WTC11 (cell line): ENCODE measurements around the gene ROBO2. TPM values are rescaled to one million over a fixed set of nuclear protein-coding genes. Genes with fewer than 3 reads are reported as not detected.

Experiments used
- ATAC-seq: fragments of 200-7000 bp; cut with Tn5 transposase; 2 replicates; pipeline ENCODE4 v1.10.0; 2021; ENCODE audit warnings: mild to moderate bottlenecking, moderate library complexity
- CTCF ChIA-PET: fragments of 300-600 bp; sonication (Branson Sonifier 250); formaldehyde crosslinking; loops from one replicate; lab custom pipeline; 2021; ENCODE audit warnings: antibody characterized with exemption; lab: Charles Lee
- POLR2A ChIA-PET: fragments of 350-600 bp; sonication (Branson Sonifier 250); formaldehyde crosslinking; loops from one replicate; lab custom pipeline; 2021; ENCODE audit warnings: antibody characterized with exemption; lab: Charles Lee
- DNase-seq: peaks from one replicate; pipeline ENCODE4 v3.0.0; 2021; ENCODE audit warnings: low spot score
- H3K27ac Mint-ChIP-seq: 2 replicates; pipeline ENCODE4 v1.8.0; 2021; ENCODE audit warnings: mixed read lengths
- H3K27me3 Mint-ChIP-seq: 2 replicates; pipeline ENCODE4 v1.8.0; 2021; ENCODE audit warnings: low read depth, mild to moderate bottlenecking, moderate library complexity, mixed read lengths
- H3K36me3 Mint-ChIP-seq: 2 replicates; pipeline ENCODE4 v1.8.0; 2021; ENCODE audit warnings: mixed read lengths
- H3K4me1 Mint-ChIP-seq: 2 replicates; pipeline ENCODE4 v1.8.0; 2022; ENCODE audit warnings: mixed read lengths
- H3K4me3 Mint-ChIP-seq: 2 replicates; pipeline ENCODE4 v1.8.0; 2021; ENCODE audit warnings: mild to moderate bottlenecking, moderate library complexity, mixed read lengths
- H3K9me3 Mint-ChIP-seq: 2 replicates; pipeline ENCODE4 v1.8.0; 2021; ENCODE audit warnings: mixed read lengths
- EMX1 ChIP-seq: fragments of 250-450 bp; sonication (Bioruptor Pico); IDR thresholded peaks from 2 replicates; pipeline ENCODE4 v1.8.0; 2021; ENCODE audit warnings: mild to moderate bottlenecking
- FOXJ3 ChIP-seq: sonication (generic); formaldehyde crosslinking; IDR thresholded peaks from 2 replicates; pipeline ENCODE4 v1.9.0; 2021; ENCODE audit warnings: missing genetic modification reagents, mild to moderate bottlenecking, borderline replicate concordance
- FOXP1 ChIP-seq: sonication (generic); formaldehyde crosslinking; IDR thresholded peaks from 2 replicates; pipeline ENCODE4 v1.8.0; 2022; ENCODE audit warnings: missing genetic modification reagents, mild to moderate bottlenecking, moderate library complexity, borderline replicate concordance
- GRHL2 ChIP-seq: fragments of 250-450 bp; sonication (Bioruptor Pico); IDR thresholded peaks from 2 replicates; pipeline ENCODE4 v1.8.0; 2022; ENCODE audit warnings: mild to moderate bottlenecking, moderate library complexity; ENCODE audit not compliant: insufficient replicate concordance, severe bottlenecking
- JAZF1 ChIP-seq: fragments of 250-450 bp; sonication (Bioruptor Pico); IDR thresholded peaks from 2 replicates; pipeline ENCODE4 v1.9.0; 2021; ENCODE audit warnings: moderate library complexity, mild to moderate bottlenecking, inconsistent platforms
- NR2C2 ChIP-seq: sonication (generic); formaldehyde crosslinking; IDR thresholded peaks from 2 replicates; pipeline ENCODE4 v1.8.0; 2022; ENCODE audit warnings: mild to moderate bottlenecking, missing genetic modification reagents
- SMAD3 ChIP-seq: sonication (generic); formaldehyde crosslinking; IDR thresholded peaks from 2 replicates; pipeline ENCODE4 v1.8.0; 2022; ENCODE audit warnings: missing genetic modification reagents, mild to moderate bottlenecking, borderline replicate concordance
- SMAD4 ChIP-seq: sonication (generic); formaldehyde crosslinking; IDR thresholded peaks from 2 replicates; pipeline ENCODE4 v1.8.0; 2022; ENCODE audit warnings: mild to moderate bottlenecking, missing genetic modification reagents
- SP1 ChIP-seq: sonication (generic); formaldehyde crosslinking; conservative IDR thresholded peaks from 2 replicates; pipeline ENCODE4 v1.8.1; 2022; ENCODE audit warnings: missing genetic modification reagents
- ZNF232 ChIP-seq: sonication (generic); formaldehyde crosslinking; IDR thresholded peaks from 2 replicates; pipeline ENCODE4 v1.8.0; 2022; ENCODE audit warnings: mild to moderate bottlenecking, missing genetic modification reagents
- ZNF317 ChIP-seq: sonication (generic); formaldehyde crosslinking; IDR thresholded peaks from 2 replicates; pipeline ENCODE4 v1.8.1; 2023; ENCODE audit warnings: low read depth, mild to moderate bottlenecking, moderate library complexity, missing genetic modification reagents, borderline replicate concordance
- ZNF671 ChIP-seq: fragments of 250-450 bp; sonication (Bioruptor Pico); IDR thresholded peaks from 2 replicates; pipeline ENCODE4 v1.8.0; 2021; ENCODE audit warnings: mild to moderate bottlenecking
- total RNA-seq: library from RNA; stranded (reverse); gene quantifications from 3 replicates; pipeline ENCODE4 v1.2.3, GENCODE V29; 2021
- TF ChIP-seq, protein P1 (sequence below): sonication (generic); formaldehyde crosslinking; IDR thresholded peaks from 2 replicates; pipeline ENCODE4 v1.8.1; 2023; ENCODE audit warnings: mild to moderate bottlenecking, missing genetic modification reagents
- TF ChIP-seq, protein P2 (sequence below): fragments of 250-450 bp; sonication (Bioruptor Pico); conservative IDR thresholded peaks from 2 replicates; pipeline ENCODE4 v1.9.0; 2021; ENCODE audit warnings: mild to moderate bottlenecking
- TF ChIP-seq, protein P3 (sequence below): fragments of 250-450 bp; sonication (Bioruptor Pico); IDR thresholded peaks from 2 replicates; pipeline ENCODE4 v2.1.2; 2022; ENCODE audit warnings: mild to moderate bottlenecking, moderate library complexity
- TF ChIP-seq, protein P4 (sequence below): sonication (generic); formaldehyde crosslinking; IDR thresholded peaks from 2 replicates; pipeline ENCODE4 v1.8.1; 2022; ENCODE audit warnings: mild to moderate bottlenecking, moderate library complexity, missing genetic modification reagents
- TF ChIP-seq, protein P5 (sequence below): sonication (generic); formaldehyde crosslinking; IDR thresholded peaks from 2 replicates; pipeline ENCODE4 v1.8.0; 2022; ENCODE audit warnings: missing genetic modification reagents
- TF ChIP-seq, protein P6 (sequence below): sonication (generic); formaldehyde crosslinking; IDR thresholded peaks from 2 replicates; pipeline ENCODE4 v1.8.1; 2022; ENCODE audit warnings: mild to moderate bottlenecking, missing genetic modification reagents, moderate library complexity, borderline replicate concordance

Gene ROBO2
- total RNA-seq, 1 experiment from 2014 or later: 11.7 TPM

DNA sequence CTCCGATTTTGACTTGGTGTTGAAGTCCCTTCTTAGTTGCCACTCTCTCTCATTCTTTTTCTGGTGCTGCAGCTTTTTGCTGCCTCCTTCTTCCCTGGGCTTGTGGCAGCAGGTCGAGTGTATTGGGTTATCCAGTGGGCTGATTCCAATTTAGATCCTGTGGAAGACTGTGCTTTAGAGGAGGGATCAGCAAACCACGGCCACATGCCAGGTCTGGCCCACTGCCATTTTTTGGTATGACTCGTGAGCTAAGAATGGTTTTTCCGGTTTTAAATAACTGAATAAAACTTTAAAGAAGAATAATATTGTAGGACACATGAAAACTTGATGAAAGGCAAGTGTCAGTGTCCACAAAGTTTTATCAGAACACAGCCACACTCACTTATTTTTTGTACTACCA lies 330.5 kb downstream of the ROBO2 start:
- POLR2A ChIA-PET: no interaction called here
- no peak overlapping the region for H3K4me3 Mint-ChIP-seq
- DNase-seq: no peak

More for the DNA sequence above, 330.5 kb downstream of the ROBO2 start:
- Mint-ChIP-seq H3K4me1 (peaks cover 14% of the 10 kb centered on the region), H3K27me3 (no peaks in the 10 kb centered on the region), H3K27ac (no peak overlapping the region), H3K36me3 (no peaks in the 10 kb centered on the region), H3K9me3 (no peaks in the 10 kb centered on the region)
- ATAC-seq: no peak
- TF ChIP-seq ZNF671 (CRISPR knock-in tag) (no peak), SMAD3 (no peak), FOXP1 (no peak), NR2C2 (no peak), SP1 (CRISPR knock-in tag) (no peak), ZNF317 (no peak), ZNF232 (CRISPR knock-in tag) (no peak), GRHL2 (no peak), JAZF1 (CRISPR knock-in tag) (no peak), SMAD4 (CRISPR knock-in tag) (no peak), EMX1 (CRISPR knock-in tag) (no peak), FOXJ3 (no peak)
- TF ChIP-seq, protein P1, sequence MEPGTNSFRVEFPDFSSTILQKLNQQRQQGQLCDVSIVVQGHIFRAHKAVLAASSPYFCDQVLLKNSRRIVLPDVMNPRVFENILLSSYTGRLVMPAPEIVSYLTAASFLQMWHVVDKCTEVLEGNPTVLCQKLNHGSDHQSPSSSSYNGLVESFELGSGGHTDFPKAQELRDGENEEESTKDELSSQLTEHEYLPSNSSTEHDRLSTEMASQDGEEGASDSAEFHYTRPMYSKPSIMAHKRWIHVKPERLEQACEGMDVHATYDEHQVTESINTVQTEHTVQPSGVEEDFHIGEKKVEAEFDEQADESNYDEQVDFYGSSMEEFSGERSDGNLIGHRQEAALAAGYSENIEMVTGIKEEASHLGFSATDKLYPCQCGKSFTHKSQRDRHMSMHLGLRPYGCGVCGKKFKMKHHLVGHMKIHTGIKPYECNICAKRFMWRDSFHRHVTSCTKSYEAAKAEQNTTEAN: no peak
- TF ChIP-seq, protein P2, sequence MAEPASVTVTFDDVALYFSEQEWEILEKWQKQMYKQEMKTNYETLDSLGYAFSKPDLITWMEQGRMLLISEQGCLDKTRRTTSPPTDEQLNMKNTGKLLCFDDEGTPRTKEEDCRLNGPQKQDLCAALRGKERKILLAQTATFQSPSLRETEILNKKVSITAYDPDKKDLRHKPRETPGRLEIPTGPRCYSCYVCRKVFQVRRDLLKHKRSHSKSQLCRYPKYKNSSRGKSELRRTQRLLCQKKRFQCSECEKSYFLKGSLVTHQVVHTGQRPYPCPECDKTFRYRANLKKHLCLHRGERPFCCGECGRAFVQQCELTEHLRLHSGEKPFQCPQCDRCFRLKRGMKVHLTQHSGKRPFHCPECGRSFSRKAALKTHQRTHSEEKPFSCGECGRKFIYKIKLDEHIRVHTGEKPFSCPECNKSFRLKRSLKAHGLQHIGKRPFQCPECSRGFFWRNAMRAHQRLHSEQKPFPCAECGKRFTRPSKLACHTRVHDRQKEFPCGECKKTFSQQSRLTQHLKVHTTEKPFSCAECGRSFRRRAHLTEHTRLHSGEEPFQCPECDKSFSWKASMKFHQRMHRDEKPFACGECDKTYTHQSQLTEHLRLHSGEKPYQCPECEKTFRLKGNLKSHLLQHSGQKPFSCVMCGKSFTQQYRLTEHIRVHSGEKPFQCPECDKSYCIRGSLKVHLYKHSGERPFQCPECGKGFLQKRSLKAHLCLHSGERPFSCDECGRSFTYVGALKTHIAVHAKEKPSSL: no peak
- TF ChIP-seq, protein P3, sequence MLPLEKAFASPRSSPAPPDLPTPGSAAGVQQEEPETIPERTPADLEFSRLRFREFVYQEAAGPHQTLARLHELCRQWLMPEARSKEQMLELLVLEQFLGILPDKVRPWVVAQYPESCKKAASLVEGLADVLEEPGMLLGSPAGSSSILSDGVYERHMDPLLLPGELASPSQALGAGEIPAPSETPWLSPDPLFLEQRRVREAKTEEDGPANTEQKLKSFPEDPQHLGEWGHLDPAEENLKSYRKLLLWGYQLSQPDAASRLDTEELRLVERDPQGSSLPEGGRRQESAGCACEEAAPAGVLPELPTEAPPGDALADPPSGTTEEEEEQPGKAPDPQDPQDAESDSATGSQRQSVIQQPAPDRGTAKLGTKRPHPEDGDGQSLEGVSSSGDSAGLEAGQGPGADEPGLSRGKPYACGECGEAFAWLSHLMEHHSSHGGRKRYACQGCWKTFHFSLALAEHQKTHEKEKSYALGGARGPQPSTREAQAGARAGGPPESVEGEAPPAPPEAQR (CRISPR knock-in tag): no peak
- TF ChIP-seq, protein P4, sequence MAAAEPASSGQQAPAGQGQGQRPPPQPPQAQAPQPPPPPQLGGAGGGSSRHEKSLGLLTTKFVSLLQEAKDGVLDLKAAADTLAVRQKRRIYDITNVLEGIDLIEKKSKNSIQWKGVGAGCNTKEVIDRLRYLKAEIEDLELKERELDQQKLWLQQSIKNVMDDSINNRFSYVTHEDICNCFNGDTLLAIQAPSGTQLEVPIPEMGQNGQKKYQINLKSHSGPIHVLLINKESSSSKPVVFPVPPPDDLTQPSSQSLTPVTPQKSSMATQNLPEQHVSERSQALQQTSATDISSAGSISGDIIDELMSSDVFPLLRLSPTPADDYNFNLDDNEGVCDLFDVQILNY: no peak
- TF ChIP-seq, protein P5, sequence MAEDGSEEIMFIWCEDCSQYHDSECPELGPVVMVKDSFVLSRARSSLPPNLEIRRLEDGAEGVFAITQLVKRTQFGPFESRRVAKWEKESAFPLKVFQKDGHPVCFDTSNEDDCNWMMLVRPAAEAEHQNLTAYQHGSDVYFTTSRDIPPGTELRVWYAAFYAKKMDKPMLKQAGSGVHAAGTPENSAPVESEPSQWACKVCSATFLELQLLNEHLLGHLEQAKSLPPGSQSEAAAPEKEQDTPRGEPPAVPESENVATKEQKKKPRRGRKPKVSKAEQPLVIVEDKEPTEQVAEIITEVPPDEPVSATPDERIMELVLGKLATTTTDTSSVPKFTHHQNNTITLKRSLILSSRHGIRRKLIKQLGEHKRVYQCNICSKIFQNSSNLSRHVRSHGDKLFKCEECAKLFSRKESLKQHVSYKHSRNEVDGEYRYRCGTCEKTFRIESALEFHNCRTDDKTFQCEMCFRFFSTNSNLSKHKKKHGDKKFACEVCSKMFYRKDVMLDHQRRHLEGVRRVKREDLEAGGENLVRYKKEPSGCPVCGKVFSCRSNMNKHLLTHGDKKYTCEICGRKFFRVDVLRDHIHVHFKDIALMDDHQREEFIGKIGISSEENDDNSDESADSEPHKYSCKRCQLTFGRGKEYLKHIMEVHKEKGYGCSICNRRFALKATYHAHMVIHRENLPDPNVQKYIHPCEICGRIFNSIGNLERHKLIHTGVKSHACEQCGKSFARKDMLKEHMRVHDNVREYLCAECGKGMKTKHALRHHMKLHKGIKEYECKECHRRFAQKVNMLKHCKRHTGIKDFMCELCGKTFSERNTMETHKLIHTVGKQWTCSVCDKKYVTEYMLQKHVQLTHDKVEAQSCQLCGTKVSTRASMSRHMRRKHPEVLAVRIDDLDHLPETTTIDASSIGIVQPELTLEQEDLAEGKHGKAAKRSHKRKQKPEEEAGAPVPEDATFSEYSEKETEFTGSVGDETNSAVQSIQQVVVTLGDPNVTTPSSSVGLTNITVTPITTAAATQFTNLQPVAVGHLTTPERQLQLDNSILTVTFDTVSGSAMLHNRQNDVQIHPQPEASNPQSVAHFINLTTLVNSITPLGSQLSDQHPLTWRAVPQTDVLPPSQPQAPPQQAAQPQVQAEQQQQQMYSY: no peak
- TF ChIP-seq, protein P6, sequence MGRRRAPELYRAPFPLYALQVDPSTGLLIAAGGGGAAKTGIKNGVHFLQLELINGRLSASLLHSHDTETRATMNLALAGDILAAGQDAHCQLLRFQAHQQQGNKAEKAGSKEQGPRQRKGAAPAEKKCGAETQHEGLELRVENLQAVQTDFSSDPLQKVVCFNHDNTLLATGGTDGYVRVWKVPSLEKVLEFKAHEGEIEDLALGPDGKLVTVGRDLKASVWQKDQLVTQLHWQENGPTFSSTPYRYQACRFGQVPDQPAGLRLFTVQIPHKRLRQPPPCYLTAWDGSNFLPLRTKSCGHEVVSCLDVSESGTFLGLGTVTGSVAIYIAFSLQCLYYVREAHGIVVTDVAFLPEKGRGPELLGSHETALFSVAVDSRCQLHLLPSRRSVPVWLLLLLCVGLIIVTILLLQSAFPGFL (CRISPR knock-in tag): no peak
- CTCF ChIA-PET: no interaction called here
